Neutrophil (primary cell): ENCODE results near the gene SIAE.

Source experiments
- H3K27ac ChIP-seq: fragments of 200-600 bp; sonication (generic); 2 replicates; pipeline ENCODE4 v1.5.1; 2016; ENCODE audit warnings: mild to moderate bottlenecking, moderate library complexity
- H3K27me3 ChIP-seq: fragments of 200-600 bp; sonication (generic); 2 replicates; pipeline ENCODE4 v1.6.0; 2016; ENCODE audit warnings: mild to moderate bottlenecking
- H3K36me3 ChIP-seq: fragments of 200-600 bp; sonication (generic); 2 replicates; pipeline ENCODE4 v1.5.1; 2017
- H3K4me1 ChIP-seq, 2 experiments: fragments of 200-600 bp in 1 of 2; sonication (generic) in 1 of 2; 1 replicate in 1 of 2; 2 replicates in 1 of 2; pipeline versions ENCODE4 v1.5.1 to v1.6.1; 2013 to 2016; ENCODE audit warnings: low read depth in 1 of 2, low read length in 1 of 2, mild to moderate bottlenecking in 1 of 2, moderate library complexity in 1 of 2; ENCODE audit not compliant: control insufficient read depth in 1 of 2, insufficient read depth in 1 of 2
- H3K4me3 ChIP-seq, 2 experiments: fragments of 200-600 bp in 1 of 2; sonication (generic) in 1 of 2; 1 replicate in 1 of 2; 2 replicates in 1 of 2; pipeline ENCODE4 v1.5.1; 2013 to 2016; ENCODE audit warnings: low read depth in 1 of 2, low read length in 1 of 2, mild to moderate bottlenecking in 1 of 2, moderate library complexity in 1 of 2
- H3K9me3 ChIP-seq: fragments of 200-600 bp; sonication (generic); 2 replicates; pipeline ENCODE4 v1.5.1; 2016
- TF ChIP-seq, protein P1 (sequence below): fragments of 200-600 bp; sonication (generic); IDR thresholded peaks from 2 replicates; pipeline ENCODE4 v1.5.1; 2016; ENCODE audit warnings: antibody characterized with exemption

Gene SIAE

DNA sequence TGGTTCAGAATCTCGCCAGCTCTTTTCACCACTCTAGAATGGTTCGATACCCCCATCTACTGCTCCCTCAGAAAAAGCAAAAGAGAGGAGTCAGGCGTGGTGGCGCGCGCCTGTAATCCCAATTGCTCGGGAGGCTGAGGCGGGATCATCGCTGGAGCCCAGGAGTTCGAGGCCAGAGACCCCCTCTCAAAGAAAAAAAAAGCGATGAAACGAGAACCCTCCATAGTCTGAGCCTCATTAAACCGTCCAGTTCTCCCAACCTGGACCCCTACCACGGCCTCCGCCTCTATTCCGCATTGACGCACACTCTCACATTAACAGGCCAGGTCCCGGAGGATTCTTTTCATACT lies 604 bp upstream of the SIAE start:
- Histone ChIP-seq H3K36me3 (no peaks in the 10 kb centered on the region), H3K4me1 (peaks cover 11 to 14% of the 10 kb centered on the region in 2 experiments), H3K27me3 (peaks cover 43% of the 10 kb centered on the region), H3K27ac (no peak overlapping the region), H3K9me3 (no peaks in the 10 kb centered on the region), H3K4me3 (peak overlapping the region; percentile 61 to 67)
- TF ChIP-seq, protein P1, sequence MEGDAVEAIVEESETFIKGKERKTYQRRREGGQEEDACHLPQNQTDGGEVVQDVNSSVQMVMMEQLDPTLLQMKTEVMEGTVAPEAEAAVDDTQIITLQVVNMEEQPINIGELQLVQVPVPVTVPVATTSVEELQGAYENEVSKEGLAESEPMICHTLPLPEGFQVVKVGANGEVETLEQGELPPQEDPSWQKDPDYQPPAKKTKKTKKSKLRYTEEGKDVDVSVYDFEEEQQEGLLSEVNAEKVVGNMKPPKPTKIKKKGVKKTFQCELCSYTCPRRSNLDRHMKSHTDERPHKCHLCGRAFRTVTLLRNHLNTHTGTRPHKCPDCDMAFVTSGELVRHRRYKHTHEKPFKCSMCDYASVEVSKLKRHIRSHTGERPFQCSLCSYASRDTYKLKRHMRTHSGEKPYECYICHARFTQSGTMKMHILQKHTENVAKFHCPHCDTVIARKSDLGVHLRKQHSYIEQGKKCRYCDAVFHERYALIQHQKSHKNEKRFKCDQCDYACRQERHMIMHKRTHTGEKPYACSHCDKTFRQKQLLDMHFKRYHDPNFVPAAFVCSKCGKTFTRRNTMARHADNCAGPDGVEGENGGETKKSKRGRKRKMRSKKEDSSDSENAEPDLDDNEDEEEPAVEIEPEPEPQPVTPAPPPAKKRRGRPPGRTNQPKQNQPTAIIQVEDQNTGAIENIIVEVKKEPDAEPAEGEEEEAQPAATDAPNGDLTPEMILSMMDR: no peak

DNA sequence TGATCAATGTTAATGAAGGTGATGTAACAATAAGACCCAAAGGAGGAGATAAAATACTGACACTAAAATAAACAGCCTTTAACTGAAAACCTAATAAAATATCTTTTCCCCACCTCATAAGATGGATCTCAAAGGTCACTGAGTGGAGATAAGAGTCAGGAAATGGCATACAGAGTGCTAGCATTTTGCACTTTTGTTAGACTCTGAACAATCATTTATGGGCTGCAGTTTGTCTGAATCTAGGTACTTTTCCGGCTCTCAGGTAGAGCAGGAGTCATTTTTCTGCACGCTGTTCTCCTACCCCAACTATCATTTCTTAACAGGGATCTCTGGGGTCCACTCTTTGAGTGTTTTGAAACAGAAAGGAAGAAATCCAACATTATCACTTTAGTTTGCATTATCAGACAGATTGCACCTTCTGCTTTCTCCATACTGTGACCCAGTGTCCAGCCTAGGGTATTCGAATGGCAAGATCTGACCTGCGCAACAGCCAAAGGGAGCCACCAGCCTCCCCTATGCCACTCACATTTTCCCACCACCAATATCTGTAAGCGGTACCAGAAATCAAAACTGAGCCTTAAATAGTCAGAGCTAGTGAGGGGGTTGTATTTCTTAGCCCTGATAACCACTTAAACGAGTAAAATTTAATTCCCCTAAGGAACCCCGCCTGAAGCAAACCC lies 863 bp downstream of the SIAE start:
- Histone ChIP-seq H3K36me3 (no peaks in the 10 kb centered on the region), H3K4me3 (peak overlapping the region in 1 of 2 experiments; percentile 61), H3K27me3 (peaks cover 43% of the 10 kb centered on the region), H3K9me3 (no peaks in the 10 kb centered on the region), H3K27ac (no peak overlapping the region), H3K4me1 (peaks cover 11 to 14% of the 10 kb centered on the region in 2 experiments)
- TF ChIP-seq, protein P1: no peak

DNA sequence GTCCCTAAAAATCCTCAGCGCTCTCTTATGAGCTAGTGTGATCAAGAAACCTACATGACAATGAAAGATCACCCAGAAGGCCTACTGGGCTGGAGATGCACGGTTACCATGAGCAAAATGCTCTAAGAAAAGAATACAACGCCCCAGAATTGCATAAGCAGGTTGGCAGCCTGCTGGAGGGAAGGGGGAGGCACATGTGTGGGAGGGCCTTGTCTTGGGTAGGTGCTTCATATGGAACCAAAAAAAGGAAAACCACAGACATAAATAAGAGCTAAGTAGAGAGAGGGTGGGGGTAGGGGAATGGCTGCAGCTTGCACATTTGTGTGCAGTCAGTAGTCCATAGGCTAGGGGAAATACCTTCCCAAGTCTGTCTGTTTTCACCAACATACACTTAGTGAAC lies 2.8 kb downstream of the SIAE start:
- H3K27ac ChIP-seq: no peak overlapping the region
- H3K9me3 ChIP-seq: no peaks in the 10 kb centered on the region
- TF ChIP-seq, protein P1: no peak
- H3K4me3 ChIP-seq: no peak overlapping the region
- H3K4me1 ChIP-seq: peaks cover 11 to 14% of the 10 kb centered on the region in 2 experiments
- H3K36me3 ChIP-seq: no peaks in the 10 kb centered on the region
- peaks cover 43% of the 10 kb centered on the region for H3K27me3 ChIP-seq

DNA sequence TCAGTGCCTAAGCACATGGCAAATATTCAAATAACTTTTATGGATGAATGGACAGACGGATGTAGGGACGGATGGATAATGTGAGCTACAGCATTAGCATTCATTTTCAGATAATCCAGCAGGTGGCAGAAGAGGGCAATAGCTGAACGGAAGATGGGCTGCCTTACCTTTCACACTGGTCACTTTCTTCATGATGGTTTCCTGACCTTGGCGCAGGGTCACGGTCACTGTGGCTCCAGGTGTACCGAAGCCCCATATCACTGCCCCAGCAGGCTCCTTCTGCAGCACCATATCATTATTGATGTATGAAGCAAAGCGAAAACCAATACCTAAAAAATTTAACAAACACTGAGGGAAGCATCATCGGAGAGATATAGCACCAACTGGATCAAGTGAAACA lies 4.3 kb downstream of the SIAE start:
- no peak overlapping the region for H3K4me3 ChIP-seq
- H3K4me1 ChIP-seq: peaks cover 8 to 11% of the 10 kb centered on the region in 2 experiments
- no peaks in the 10 kb centered on the region for H3K9me3 ChIP-seq
- H3K27me3 ChIP-seq: peaks cover 38% of the 10 kb centered on the region
- TF ChIP-seq, protein P1: peak; percentile 58
- H3K36me3 ChIP-seq: no peaks in the 10 kb centered on the region
- no peak overlapping the region for H3K27ac ChIP-seq

DNA sequence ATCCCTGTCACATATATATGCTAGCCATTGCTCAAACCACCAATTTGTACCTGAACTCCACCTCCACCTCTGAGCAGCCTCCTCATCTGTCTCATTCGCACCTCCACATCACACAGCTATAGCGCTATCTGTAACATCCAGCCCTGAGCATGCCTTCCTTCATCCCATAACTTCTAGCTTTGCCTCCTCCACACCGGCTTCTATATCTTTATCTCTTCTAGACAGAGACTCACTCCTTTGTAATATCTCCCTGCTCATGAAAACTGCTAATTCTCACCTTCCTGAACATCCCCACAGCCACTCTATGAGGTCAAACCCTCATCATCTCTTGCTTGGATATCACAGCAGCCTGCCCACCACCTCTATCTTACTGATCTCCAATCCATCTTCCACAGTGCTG lies 5.9 kb downstream of the SIAE start:
- Histone ChIP-seq H3K4me1 (no peaks in the 10 kb centered on the region), H3K9me3 (no peaks in the 10 kb centered on the region), H3K27ac (no peak overlapping the region), H3K4me3 (no peak overlapping the region), H3K36me3 (no peaks in the 10 kb centered on the region), H3K27me3 (peaks cover 22% of the 10 kb centered on the region)
- TF ChIP-seq, protein P1: no peak
